GM12892 (cell line): Measurements from ENCODE around the gene SGTA.

Experiments used
- DNase-seq: peaks from one replicate; pipeline ENCODE4 v3.0.0; 2011; ENCODE audit not compliant: insufficient read length
- FAIRE-seq: peaks from 2 replicates; lab custom pipeline; 2011; peaks lifted over from hg19 to GRCh38; lab: Jason Lieb, UNC
- POLR2A ChIP-seq: IDR thresholded peaks from 2 replicates; pipeline ENCODE4 v1.6.1; 2011; ENCODE audit warnings: low read depth, low read length, control low read depth
- POLR2AphosphoS5 ChIP-seq: IDR thresholded peaks from 2 replicates; pipeline ENCODE4 v1.6.1; 2011; ENCODE audit warnings: low read depth, low read length, control low read depth
- TAF1 ChIP-seq: IDR thresholded peaks from 2 replicates; pipeline ENCODE4 v1.6.1; 2011; ENCODE audit warnings: low read depth, mild to moderate bottlenecking, control low read depth, low read length, borderline replicate concordance

The SGTA gene

GRCh38 chr19:2723747-2724146, 59.3 kb downstream of the SGTA start:
- DNase-seq (peak; percentile 8), FAIRE-seq (no peak)
- TF ChIP-seq POLR2AphosphoS5 (no peak), POLR2A (no peak), TAF1 (no peak)

DNA sequence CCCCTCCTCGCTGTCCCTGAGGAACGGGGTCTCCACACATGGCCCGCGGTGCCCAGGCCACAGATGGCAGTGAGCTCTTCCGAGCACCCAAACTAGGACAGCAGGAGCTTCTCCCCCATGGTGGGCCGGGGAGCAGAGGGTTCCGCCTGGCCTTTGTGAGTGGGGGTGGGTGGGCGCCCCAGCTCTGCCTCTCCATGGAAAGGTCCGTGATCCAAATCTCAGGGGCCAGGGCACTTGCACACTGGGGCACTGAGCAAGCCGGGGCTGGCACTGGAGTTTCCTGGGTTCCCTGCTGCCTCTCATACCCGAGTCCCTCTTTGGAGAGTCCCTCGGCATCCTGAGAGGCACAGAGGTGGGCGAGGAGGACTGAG, 59.7 kb downstream of the SGTA start:
- no peak for FAIRE-seq
- TF ChIP-seq POLR2A: no peak
- TF ChIP-seq TAF1: no peak
- TF ChIP-seq POLR2AphosphoS5: no peak
- DNase-seq: peak; percentile 14

- no peak for TF ChIP-seq POLR2AphosphoS5
- TF ChIP-seq TAF1: no peak
- TF ChIP-seq POLR2A: no peak
- peak; percentile 27 for DNase-seq
- FAIRE-seq: no peak
Observed at GRCh38 chr19:2722541-2723344, 60.3 kb downstream of the SGTA start.

DNA sequence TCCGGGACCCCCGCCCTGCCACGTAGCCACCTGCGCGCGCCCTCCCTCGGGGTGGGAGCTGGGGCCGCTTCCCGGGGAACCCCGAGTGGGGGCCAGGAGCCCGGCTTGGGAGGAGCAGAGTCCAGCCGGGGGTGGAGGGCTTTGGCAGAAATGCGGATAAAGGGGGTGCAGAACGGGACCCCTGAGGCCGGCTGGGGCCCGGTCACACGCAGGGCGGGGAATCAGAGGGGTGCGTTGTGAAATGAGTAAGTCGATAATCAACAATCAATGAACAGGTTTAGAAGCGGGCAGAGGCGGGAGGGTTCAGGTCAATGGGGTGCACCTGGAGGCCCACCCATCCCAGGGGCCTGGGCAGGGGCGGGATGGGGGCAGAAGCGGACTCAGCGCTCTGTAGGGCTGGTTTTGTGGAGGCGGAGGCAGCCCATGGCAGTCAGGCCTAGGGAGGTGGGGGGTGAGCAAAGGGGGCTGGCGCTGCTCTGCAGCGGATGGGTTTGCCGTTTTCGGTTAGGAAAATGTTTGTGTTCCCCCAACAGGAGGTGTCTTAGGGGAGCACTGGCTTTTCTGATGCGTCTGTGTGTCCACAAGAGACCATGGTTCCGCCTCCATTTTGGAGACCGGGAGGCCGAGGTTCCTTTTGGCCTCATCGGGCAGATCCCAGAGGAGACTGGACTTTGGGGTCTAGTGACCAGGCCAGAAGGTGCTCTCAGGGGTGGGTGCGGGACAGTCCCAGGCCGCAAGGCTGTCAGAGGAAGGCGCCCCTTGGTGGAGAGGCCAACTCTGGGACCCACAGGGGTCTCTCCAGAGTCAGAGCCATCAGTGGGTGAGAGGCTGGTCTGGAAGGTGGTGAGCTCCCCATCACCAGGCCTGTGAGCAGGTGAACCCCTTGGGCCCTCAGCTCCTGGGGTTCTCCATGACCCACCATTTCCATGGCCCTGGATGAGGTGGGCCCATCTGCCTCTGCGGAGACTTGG, 61.2 kb downstream of the SGTA start:
- peak; percentile 29 for DNase-seq
- FAIRE-seq: no peak
- TF ChIP-seq POLR2A: no peak

DNA sequence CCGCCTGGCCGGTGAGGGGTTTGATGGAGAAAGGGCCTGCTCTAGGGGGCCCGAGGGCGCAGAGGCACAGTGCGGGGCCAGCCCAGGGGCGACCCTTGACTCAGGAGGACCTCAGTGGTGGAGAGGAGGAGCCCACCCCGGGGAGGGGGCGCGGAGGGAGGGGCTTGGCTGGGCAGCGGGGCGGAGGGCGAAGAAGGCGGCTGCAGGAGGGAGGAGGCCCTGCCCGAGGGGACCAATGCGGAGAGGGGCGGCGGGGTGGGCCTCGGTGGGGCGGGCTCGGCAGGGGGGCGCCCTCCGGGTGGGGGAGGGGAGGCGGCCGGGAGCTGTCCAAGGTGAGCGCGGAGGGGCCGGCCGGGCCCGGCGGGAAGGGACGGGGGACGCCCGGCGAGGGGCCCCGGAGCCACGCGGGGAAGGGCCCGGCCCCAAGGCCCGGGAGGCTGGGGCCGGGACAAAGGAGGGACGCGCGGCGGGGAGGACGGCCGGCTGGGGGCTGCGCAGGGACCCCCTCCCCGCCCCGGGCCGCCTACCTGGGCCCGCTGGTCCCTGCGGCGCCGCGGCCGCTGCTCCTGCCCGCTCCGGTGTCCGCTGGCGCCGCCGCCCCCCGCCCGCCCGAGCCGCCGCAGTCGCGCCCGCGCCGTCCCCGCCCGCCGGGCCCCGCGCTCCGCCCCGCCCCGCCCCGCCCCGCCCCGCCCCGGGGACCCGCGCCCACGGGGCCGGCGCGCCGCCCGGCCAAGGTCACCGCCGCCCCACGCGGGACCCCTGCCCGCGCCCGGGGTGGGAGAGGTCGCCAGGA, 62.1 kb downstream of the SGTA start, which contains the start of gene DIRAS1:
Gene DIRAS1, minus strand, starts transcription at position 596 of the 793 bp plus-strand sequence. CDS start 3,566 bp downstream, outside the sequence.
- FAIRE-seq (no peak), DNase-seq (peak; percentile 46)
- TF ChIP-seq TAF1: no peak
- TF ChIP-seq POLR2AphosphoS5: no peak
- no peak for TF ChIP-seq POLR2A

DNA sequence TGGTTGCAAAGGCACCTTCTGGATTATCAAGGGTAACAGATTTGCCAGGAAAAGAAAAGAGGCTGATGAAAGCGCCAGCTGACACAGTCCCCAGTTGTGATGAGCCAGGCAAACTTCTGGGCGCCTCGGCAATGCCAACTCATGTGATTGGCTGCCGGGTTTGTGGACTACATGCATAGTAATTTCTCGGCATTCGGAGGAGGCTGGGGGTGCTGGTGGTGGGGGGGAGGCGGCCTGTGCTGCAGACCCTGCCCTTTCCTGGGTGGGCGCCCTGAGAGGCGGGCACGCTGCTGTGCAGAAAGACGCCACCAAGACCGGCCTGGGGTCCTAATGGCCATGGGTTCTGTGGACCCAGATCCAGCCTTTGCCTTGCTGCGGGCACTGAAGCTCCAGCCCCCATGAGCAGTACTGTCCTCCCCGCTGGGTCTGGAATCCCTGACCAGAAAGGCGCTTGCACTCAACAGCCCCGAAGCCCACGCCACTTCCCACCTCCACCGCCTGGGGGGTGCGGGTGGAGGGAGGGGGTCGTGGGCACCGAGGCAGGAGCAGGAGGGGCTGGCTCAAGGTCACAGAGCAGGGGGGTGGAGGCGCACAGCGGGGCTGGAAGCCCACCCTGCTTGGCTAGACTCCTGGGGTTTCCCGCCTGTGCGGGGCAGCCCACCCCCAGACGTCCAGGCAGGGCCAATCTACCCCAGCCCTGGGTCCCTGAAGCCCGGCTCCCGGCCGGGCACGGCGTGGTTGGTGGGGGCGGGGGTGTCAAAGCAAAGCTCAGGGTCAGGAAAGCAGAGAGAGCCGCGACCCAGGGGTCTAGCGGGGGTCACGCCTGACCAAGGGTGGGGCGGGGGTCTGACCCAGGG, 62.9 kb downstream of the SGTA start:
- TF ChIP-seq TAF1 (no peak), POLR2AphosphoS5 (no peak)
- FAIRE-seq (no peak), DNase-seq (no peak)

- FAIRE-seq: no peak
- DNase-seq: no peak
- no peak for TF ChIP-seq TAF1
- TF ChIP-seq POLR2AphosphoS5: no peak
- TF ChIP-seq POLR2A: no peak
Observed at GRCh38 chr19:2719232-2719735, 63.8 kb downstream of the SGTA start.

DNA sequence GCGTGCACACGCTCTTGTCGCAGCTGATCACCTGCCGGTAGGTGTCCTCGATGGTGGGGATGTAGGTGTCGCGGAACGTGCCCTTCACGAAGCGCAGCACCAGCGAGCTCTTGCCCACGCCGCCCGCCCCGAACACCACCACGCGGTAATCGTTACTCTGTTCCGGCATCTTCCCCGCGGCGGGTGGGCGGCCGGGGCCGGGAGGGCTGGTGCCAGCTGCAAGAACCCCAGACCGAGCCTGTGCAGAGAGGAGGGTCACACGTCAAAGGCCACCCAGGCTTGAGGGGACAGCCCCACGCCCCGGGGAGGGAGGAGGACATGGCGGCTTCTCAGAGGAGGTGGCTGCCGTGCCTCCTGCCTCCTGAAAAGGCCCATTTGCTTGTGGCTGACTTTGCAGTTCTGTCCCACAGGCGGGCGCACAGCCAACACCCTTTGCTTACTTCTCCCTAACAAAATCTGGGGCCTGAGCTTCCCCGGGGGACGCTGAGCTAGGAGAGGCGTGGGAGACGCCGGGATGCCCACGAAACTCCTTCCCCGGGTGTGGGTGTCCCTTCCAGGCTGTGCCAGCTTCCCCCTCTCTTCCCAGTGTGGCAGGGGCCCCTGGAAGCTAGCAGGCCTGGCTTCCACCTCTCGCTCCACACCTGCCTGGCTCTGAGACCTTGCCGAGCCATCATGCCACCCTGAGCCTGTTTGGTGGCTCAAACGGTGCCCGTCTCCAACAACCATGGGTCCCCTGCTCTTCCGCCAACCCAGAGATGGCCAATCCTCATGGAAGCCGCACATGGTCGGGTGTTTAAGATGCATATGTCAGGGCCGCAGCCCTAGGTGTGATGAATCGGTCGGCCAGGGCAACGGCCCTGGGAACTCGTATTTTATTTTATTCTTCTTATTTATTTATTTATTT, 65.2 kb downstream of the SGTA start:
- DNase-seq (no peak), FAIRE-seq (no peak)
- no peak for TF ChIP-seq POLR2A
- TF ChIP-seq TAF1: no peak
- no peak for TF ChIP-seq POLR2AphosphoS5

- DNase-seq (no peak), FAIRE-seq (no peak)
- TF ChIP-seq POLR2AphosphoS5 (no peak), POLR2A (no peak), TAF1 (no peak)
Observed at GRCh38 chr19:2716722-2717637, 66.1 kb downstream of the SGTA start.
